Retina (tissue), 1 donor: ENCODE results near the gene SLC22A23.

Experiments used
- DNase-seq: peaks from one replicate; pipeline ENCODE4 v3.0.0-alpha.2; 2016

Gene SLC22A23

DNA sequence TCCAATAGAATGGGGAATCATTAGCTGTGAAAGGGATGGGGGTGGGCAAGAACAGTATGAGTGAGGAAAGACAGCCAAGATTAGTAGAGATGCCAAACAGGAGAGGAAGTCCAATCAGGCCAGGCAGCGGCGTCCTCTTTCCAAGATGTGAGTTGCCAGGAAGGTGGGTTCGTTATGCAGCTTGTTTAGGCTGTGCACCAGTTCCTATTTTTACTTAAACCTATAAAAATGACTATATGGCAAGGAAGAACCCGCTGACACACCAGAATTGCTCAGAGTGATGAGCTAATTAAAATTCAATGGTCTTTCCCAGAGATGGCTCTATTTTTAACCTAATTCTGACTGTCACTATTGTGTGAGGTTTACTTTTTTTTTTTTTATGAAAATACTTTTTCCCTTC, 88.2 kb downstream of the SLC22A23 start:
- no peak for DNase-seq

DNA sequence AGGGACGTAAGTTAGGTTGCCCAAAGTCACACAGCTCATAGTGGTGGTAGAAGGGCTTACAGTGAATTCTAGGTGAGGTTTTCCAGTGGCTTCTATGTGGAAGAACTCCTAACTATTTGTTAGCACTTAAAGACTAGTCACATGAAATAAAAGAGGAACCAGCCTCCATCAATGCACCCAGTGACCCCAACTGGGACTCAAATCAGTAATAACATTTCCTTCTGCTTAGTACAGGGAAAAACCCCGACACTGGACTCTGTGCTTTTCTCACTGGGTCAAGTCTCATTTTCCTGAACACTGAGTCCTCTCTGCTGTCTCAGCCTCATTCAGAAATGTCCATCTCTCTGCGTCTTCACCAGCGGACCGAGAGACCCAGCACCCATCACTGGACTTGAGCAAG, 89.2 kb downstream of the SLC22A23 start:
- no peak for DNase-seq

DNA sequence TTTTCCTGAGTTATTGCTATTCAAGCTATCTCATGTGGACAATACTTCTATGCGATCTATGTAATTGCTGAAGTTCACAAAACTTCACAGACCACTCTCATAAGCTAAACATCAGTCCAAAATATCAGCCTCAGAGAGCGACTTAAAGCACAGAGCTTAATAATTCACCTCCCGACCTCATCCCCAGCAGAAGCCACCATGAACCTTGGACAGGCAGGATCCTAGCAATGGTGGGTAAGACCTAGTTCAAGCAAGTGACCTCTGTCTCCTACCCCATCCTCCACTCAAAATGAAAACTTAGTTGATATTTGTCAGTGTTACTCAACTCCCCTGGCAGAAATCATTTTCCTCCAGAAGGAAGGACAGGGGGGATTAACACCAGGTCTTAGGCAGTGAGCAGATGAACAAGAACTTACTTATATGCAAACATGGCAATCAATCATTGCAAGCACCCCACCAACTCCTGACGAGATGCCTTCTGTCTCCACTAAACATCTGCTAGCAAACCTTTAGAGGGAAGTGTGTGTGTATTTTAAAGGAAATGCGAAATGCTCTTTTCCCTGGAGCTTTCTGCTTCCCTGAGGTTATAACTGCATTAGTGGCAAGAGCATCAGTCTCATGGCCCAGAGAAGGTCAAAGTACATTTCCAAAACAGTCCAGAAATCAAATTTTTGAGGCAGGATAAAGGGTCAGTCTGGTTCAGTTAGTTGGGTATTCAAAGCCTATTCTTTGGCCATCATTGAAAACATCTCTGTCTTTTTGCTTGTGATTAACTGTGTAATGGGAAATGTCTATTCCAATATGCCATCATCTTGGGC, 90.0 kb downstream of the SLC22A23 start:
- no peak for DNase-seq

DNA sequence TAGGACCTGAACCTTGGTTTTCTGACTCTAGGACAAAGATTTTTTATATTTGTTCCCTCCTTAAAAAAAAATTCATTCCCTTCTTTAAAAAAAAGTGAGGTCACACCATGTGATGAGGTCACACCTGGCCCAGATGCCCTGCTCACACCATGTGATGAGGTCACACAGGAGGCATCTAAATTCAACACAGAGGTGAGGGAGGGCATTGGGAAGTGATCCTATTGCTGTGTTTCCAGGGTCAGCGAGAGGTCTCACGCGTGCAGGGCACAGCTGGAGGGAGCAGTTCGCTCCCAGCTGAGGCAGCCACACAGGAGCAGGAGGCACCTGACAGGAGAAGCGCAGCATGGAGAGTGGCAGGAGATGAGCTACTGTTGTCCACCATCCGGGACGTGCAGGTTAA, 92.5 kb downstream of the SLC22A23 start:
- no peak for DNase-seq

DNA sequence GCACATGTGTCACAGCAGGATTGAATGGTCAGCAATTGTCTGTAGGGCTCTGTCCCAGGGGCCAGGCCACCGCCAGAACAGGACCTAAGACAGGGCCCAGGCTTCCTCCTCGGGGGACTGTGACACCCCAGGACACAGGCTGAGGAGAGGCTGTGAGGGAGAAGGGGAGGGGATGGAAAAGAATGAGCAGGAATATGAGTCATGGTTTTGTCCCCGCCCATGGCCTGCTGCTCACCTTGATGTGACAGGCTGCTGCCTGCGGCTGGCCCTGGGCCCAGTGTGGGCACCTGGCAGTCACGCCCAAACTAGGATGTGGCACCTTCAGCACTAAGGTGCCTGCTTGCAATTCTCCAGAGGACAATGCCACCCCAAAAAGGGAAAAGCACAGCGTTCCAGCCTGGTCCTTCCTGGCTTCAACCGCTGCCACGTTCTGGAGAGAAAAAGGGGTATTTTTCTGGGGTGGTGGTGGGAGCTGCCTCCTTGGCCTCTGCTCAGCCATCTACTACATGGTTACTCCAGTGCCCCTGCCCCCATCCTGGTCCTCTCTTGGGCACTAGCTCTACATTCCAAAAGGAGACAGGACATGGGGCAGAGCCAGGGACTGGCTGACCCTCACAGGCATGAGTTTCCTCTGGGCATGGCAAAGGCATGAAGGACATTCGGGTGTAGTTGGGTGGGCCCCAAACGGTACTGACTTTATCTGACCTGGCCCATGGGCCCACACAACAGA, 93.4 kb downstream of the SLC22A23 start:
- DNase-seq, result no peak

DNA sequence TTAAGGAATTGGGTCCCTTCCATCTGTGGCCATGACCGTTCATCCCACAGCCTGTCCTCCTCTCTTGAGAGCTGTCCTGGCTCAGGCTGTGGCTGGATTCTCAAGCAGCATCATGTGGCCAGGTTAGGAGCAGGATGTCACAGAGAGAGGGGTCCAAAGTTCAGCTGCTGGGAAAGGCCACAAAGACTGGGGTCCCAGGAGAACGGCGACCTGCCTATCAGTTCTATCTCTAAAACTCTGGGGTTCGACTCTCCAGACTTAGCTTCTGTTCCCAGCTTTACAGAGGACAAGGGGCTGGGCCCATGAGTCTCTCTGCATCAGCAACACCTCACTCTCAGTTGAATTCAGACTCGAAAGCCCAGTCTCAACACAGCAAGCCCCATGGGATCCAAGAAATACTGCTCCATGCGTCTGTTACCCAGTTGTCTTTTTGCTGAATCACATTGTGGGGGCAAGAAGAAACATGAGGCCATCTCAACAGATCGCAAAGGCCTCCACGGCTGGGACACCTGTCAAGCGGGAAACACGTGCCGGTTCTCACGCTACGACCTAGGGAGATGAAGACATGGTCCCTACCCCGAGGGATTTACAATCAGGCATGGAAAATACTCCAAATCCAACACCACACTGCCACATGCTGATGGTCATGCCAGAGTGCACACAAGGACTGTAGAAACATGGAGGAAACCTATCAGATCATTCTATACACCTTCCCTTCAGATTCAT, 95.4 kb downstream of the SLC22A23 start:
- DNase-seq, result no peak

DNA sequence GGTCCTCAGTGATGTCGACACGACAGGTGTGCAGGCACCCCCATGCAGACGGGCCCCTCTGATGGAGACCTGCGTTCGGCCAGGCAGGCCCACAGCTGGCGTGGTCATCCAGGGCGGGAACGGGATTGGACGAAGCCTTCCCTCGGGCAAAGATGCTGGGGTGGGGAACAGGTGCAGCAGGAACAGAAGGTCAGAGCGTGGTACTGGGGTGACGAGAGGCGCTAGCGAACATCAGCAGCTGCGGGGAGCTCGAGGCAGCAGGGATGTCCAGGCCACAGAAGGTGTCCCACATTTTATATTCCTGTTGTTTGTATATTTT, 96.2 kb downstream of the SLC22A23 start:
- DNase-seq, result no peak

DNA sequence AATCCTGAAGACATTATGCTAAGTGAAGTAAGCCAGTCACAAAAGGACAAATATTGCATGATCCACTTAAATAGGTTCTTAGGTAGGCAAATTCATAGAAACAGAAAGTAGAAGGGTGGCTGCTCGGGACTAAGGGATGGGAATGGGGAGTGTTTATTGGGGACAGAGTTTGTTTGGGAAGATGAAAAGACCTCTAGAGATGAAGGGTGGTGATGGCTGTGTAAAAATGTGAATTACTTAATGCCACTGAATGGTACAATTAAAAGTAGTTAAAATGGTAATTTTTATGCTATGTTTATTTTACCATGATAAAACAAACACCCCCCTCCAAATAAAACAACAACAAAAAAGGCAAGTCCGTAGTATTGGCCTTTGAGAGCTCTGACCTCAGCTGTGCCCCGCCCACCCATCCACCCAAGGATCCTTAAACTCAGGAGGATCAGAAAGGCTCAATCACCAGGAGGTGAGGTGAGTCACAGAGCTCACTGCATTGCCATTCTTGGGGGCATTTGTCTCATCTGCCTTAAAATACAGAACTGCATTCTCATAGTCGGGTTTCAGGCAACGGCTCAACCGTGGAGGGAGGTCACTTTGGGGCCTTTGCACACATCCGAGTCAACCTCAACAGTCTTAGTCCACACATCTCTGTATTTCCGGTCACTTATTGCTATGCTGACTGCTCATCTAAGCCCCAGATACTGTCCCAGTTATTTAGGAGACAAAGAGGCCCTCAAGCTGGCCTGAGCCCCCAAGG, 96.7 kb downstream of the SLC22A23 start:
- DNase-seq, result no peak

DNA sequence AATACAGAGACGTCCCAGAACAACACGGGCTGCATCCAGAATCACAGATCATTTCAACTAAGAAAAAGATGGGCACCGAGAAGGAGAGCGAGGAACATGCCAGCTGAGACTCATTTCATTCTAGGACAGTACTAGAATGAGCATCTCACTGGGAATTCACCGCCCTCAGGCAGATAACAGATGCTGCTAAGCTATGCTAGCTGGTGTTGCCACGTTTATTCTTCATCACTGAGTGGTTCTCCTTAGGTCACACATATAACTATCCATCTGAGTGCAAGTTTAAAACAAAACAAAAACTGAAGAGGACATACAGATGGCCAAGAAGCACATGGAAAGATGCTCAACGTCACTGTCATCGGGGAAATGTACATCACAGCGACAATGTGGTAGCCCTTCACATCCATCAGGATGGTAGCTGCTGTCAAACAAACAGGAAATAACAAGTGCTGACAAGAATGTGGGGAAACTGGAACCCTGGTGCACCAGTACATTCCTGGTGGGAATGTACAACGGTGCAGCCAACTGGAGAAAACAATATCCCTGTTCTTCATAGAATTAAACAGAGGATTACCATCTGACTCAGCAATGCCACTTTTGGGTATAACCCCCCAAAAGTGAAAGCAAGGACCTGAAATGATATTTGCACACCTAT, 97.6 kb downstream of the SLC22A23 start:
- DNase-seq, result no peak

DNA sequence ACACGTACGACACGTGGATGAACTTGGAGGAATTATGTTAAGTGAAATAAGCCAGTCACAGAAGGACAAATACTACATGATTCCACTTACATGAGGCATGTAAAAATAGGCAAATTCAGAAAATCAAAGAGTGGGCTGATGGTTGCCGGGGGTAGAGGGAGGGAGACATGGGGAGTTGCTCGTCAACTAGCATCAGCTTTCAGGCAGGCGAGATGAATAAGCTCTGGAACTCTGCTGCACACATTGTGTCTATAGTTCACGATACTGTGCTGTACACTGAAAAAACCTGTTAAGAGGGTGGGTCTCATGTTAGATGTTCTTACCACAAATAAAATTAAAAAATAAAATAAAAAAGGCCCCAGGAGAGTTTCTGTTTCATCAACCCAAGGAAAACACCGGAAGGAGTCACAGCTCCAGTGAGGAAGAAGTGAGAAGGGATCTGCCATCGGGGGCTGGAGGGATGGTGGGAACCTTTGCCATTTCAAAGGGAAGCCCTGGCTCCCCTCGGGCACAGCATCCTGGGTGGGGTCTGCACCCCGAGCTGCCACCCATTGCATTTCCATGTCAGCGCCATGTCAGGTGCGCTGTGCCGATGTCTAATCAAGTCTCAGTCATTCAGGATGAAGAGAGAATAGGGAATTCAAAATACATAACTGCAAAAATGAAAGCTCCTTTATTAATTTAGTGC, 98.3 kb downstream of the SLC22A23 start:
- DNase-seq, result no peak

DNA sequence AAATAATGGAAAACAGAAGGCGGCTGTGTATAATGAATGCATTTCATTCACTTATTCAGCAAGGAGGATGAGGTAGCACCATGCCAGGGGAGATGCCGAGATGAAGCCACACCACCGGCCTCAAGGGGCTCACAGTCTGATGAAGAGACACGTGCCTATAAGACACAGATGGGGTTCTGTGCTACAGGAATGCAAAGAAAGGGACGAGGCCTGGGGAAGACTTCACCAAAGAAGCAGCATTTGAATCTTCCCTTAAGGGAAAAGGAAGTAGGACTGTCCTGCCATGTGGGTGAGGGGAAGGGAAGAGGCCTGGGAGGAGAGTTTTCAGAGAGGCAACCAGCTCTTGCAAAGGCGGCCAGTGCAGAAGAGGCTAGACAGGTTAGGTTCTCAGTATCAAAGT, 99.2 kb downstream of the SLC22A23 start:
- DNase-seq, result no peak

DNA sequence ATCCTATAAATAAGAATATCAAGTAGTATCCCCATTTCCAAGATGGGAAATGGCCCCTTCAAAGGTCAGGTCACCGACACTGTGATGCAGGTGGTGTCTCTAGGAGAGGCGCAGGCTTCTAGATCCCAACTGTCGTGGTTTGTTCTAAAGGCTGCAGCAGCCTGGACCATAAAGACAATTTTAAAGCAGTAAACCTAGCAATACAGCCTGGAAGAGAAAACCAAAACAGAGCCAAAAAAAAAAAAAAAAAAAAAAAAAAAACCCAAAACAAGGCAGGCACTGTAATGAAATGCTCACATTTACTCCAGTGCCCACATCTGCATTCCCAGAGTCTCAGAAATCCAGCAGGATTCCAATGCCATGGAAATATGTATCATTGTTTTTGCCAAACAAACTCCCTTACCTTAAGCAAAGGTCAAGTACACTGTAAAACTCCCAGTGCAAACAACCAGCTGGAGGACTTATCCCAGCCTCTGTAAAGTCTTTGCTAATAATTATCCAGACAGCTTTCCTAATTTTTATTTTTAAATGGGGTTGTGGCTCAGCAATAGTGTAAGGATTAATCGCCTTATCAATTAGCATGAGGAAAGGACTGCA, 99.9 kb downstream of the SLC22A23 start:
- DNase-seq, result no peak

DNA sequence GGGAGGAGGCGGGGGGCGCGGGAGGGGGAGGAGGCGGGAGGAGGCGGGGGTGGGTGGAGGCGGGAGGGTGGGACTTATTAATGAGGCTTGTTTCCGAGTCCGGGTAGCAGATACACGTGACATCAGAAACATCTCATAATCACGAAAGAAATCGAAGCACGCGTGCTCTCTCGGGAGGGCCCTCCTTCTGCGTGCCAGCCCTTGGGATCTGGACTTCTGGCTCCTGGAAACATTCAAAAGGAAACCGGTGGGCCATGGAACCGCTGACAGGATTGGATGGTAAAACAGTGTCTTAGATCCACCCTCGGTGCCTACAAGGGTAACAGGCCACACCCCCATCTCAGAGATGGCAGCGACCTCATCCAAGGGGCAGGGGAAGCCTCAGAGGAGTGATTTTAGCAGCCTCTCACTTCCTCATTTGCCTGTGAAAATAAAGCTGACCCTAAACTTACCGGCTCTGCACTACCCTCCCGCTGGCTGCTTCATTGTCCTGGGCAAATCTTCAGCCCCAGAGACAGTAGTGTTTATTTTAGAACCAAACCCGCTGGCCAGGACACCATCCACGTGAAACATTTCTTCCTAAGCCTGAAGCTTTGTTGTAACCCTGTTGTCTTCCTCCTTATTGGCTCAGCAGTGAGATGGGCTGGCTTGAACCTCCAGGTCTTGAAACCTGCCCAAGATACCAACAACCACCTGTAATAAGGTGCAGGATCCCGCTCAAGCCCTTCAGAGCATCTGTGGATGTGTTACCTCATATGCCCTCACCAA, 100.6 kb downstream of the SLC22A23 start:
- DNase-seq, result peak; percentile 80

DNA sequence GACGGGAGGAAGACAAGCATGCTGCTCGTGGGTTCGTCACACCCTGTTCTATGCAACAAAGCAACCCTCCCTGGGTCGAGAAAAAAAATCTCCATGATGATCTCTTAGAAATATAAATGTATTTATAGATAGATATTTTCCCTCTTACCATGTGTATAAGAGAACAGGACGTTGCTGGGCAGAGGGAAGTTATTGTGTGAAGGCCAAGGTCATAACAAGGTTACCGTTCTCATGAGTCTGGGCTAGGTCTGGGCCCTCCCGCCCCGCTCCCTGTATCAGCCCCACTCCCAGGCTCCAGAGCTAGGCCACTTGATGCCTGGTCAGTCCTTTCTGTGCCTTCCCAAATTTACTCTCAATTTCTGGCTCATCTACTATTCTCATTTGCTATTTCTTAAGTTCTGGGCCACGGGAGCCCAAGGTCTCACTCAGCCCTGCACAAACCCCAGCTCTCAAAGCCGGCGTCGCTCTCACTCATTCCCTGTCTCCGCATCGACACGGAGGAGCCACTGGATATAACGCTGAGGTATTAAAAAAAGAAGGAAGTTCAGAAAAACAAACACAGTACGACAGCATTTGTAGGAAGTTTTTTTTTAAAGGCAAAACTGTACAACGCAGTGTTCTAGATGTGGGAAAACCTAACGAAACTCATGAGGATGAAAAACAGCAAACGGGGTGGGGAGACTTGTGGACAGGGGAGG, 101.3 kb downstream of the SLC22A23 start:
- DNase-seq, result no peak

DNA sequence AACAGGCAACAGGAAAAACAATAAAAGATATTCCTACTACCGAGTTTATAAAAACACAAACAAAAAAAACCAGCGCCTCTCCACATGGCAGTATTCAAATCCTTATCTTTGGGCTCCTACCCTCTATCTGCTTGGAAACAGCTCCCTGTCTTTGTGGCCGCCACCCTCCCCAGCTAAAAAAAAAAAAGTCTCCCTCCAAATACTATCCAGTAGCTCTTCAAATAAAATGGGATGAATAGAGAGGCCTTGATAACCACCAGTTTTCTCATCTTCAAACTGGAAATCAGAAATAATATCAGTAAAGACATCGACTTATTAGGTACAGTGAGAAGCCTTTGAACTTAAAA, 101.9 kb downstream of the SLC22A23 start:
- no peak for DNase-seq

DNA sequence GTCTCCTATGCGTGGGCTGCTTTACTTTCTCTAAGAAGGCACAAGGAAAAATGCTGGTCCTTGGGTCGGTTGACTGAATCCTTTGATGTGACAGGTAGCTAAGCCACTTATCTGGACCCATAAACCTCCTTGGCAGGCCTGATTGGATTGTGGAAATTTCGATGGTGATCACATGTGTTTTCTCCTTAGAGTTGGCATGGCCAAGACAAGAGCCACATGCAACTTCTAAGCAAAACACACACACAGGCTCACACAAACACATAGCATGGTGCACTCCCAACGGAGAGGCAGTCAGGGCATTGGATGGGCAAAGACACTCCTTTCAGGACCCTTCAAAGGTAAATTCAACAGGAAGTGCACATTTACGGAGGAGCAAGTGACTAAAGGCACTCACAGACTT, 102.9 kb downstream of the SLC22A23 start:
- DNase-seq, result no peak

DNA sequence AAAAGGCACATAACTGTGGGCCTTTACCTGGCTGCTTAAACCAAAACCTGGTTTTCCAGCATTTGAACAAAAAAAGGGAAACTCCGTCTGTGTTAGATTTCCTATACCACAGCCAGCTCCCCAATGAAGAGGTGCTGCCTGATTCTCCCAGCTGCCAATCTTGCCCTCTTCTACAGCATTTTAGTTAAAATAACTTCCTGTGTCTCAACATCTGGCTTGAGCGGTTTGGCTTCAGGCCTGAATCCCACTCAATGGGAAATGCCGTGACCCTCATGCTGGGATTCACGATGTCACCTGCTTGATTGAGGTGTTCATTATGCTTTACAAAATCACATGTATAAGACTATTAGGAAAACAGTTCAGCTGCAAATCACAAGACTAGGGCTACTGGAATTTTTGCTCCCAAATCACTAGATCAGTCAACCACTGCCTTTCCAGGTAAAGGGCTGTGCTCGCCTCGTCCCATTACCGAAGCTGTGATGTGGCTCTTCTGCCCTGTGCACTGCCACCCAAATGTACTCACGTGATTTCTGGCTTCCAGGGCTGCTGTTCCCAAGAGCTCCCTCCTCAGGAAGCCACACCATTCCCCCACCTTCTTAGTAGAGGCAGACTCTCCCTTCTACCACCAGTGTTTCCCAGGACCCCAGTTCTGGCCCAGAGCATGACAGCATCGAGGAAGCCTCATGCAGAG, 103.5 kb downstream of the SLC22A23 start:
- DNase-seq, result no peak

DNA sequence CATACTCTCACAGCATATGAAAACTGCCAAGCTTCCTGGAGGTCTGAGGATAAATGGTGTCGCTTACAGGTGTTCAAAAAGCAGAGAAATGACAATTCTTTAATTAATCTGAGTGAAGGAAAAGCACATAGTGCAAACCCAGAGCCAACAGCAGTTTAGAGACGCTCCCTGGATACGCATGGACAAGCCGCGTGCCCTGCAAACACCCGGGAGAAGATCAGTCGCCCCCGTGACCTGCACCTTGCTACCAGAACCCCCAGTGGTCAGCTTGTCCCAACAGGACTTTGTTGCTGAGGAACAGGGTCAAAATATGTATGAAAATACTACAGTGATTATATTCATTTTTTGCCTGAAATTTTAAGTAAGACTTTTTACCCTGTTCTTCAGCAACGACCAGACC, 104.2 kb downstream of the SLC22A23 start:
- DNase-seq, result no peak

DNA sequence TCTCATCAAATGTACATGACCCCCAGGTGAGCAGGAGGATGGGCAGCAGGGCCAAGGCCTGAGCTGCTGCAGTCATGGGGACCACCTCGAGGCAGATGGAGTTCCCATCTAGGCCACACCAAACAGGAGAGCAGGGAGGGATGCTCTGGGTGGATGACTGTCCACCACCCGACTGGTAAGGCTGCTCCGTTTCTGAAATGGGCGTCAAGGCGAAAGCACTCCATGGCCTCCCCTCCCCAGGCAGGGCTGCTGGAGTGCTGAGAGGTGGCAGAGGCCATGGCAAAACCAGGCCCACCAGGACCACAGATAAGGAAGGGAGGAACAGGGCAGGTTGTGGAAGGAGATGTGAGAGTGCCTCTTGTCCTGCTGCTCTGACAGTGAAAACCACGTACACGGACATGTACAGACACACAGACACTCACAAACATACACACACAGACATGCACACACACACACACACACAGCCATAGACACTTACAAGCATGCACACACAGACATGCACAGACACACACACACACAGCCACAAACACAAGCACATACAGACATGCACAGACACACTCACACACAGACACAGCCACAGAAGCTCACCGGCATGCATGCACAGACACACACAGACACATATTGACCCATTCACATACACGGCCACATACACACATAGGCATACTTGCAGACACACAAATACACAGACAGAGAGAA, 104.9 kb downstream of the SLC22A23 start:
- DNase-seq, result no peak
